OCI-LY1 (cell line): ENCODE measurements around the gene IL12RB1.
A peak's percentile ranks its signal among the peaks of the same experiment; 100 is the strongest.

Experiments
- H2AFZ ChIP-seq: fragments of 200-600 bp; sonication (generic), shearing (Covaris generic); 2 replicates; pipeline ENCODE4 v1.6.0; 2014; ENCODE audit warnings: antibody characterized with exemption, mild to moderate bottlenecking, low read length
- H3F3A ChIP-seq: fragments of 200-600 bp; sonication (generic), shearing (Covaris generic); 2 replicates; pipeline ENCODE4 v1.6.0; 2014; ENCODE audit warnings: mild to moderate bottlenecking, antibody characterized with exemption, low read length, moderate library complexity; ENCODE audit not compliant: insufficient read depth
- H3K27ac ChIP-seq: fragments of 200-600 bp; sonication (generic); 2 replicates; pipeline ENCODE4 v1.5.1; 2014; ENCODE audit warnings: low read length, mixed run types, mild to moderate bottlenecking, low read depth; ENCODE audit not compliant: poor library complexity, severe bottlenecking
- H3K27me3 ChIP-seq: fragments of 200-600 bp; sonication (generic); 2 replicates; pipeline ENCODE4 v1.6.0; 2014; ENCODE audit warnings: antibody characterized with exemption, mild to moderate bottlenecking, low read length, moderate library complexity; ENCODE audit not compliant: insufficient read depth
- H3K36me3 ChIP-seq: fragments of 200-600 bp; sonication (generic); 2 replicates; pipeline ENCODE4 v1.6.1; 2014; ENCODE audit warnings: mild to moderate bottlenecking, antibody characterized with exemption, low read length, moderate library complexity, mixed read lengths; ENCODE audit not compliant: insufficient read depth
- H3K4me1 ChIP-seq: fragments of 200-600 bp; sonication (generic); 2 replicates; pipeline ENCODE4 v1.5.1; 2014; ENCODE audit warnings: mild to moderate bottlenecking, low read length, moderate library complexity; ENCODE audit not compliant: insufficient read depth, severe bottlenecking
- H3K4me2 ChIP-seq: fragments of 200-600 bp; sonication (generic), shearing (Covaris generic); 2 replicates; pipeline ENCODE4 v1.6.1; 2014; ENCODE audit warnings: low read length
- H3K4me3 ChIP-seq: fragments of 200-600 bp; sonication (generic); 2 replicates; pipeline ENCODE4 v1.5.1; 2014; ENCODE audit warnings: low read length, low read depth, mild to moderate bottlenecking, mixed read lengths; ENCODE audit not compliant: poor library complexity, severe bottlenecking
- H3K79me2 ChIP-seq: fragments of 200-600 bp; shearing (Covaris generic); 2 replicates; pipeline ENCODE4 v1.6.1; 2016; ENCODE audit warnings: mixed run types, low read length, mixed read lengths; ENCODE audit not compliant: insufficient read depth
- H3K9ac ChIP-seq: fragments of 200-600 bp; sonication (generic), shearing (Covaris generic); 2 replicates; pipeline ENCODE4 v1.6.1; 2014; ENCODE audit warnings: mild to moderate bottlenecking, low read length, mixed read lengths
- H3K9me2 ChIP-seq: fragments of 200-600 bp; sonication (generic), shearing (Covaris generic); 2 replicates; pipeline ENCODE4 v1.6.1; 2014; ENCODE audit warnings: low read depth, mild to moderate bottlenecking, low read length, mixed read lengths
- H3K9me3 ChIP-seq: fragments of 200-600 bp; shearing (Covaris generic); 2 replicates; pipeline ENCODE4 v1.6.1; 2014; ENCODE audit warnings: low read length, mixed read lengths
- H4K20me1 ChIP-seq: fragments of 200-600 bp; sonication (generic), shearing (Covaris generic); 2 replicates; pipeline ENCODE4 v1.6.0; 2016; ENCODE audit warnings: mild to moderate bottlenecking, low read length; ENCODE audit not compliant: insufficient read depth
- CTCF ChIP-seq: fragments of 200-600 bp; sonication (generic), shearing (Covaris generic); IDR thresholded peaks from 2 replicates; pipeline ENCODE4 v1.5.1; 2017; ENCODE audit warnings: mild to moderate bottlenecking, antibody characterized with exemption, low read length, moderate library complexity, mixed read lengths
- EZH2 ChIP-seq: fragments of 200-600 bp; sonication (generic), shearing (Covaris generic); IDR thresholded peaks from 2 replicates; pipeline ENCODE4 v1.8.0; 2017; ENCODE audit warnings: borderline replicate concordance, mixed run types, mild to moderate bottlenecking, antibody characterized with exemption, low read length, moderate library complexity, mixed read lengths

The IL12RB1 gene

GRCh38 chr19:18086590-18087138 is at the start of gene IL12RB1:
IL12RB1 (minus strand) TSS chr19:18086934; CDS start chr19:18086823, 111 bp downstream.
- peak within 1 kb of the TSS; percentile 63 for H3K4me2 ChIP-seq
- H3K9ac ChIP-seq = peak within 1 kb of the TSS; percentile 41
- peak within 1 kb of the TSS; percentile 47 for H3K4me3 ChIP-seq
- peak within 1 kb of the TSS; percentile 72 for H3K27ac ChIP-seq
- H3K36me3 ChIP-seq = no peaks in the 10 kb centered on the region
- no peaks in the 10 kb centered on the region for H3K27me3 ChIP-seq
- H3K4me1 ChIP-seq = peaks cover 46% of the 10 kb centered on the region
- TF ChIP-seq EZH2 = no peak
- no peak for TF ChIP-seq CTCF
- peak within 1 kb of the TSS; percentile 67; the same call in 1 of the 2 replicates for H2AFZ ChIP-seq
- H3K79me2 ChIP-seq = no peaks in the 10 kb centered on the region
- no peaks in the 10 kb centered on the region for H3K9me3 ChIP-seq
- H3K9me2 ChIP-seq = no peaks in the 10 kb centered on the region
- no peaks in the 10 kb centered on the region for H3F3A ChIP-seq
- H4K20me1 ChIP-seq = no peaks in the 10 kb centered on the region

GRCh38 chr19:18135712-18136584 is 49.2 kb upstream of the IL12RB1 start:
- no peak for TF ChIP-seq EZH2
- no peak for TF ChIP-seq CTCF
- Histone ChIP-seq H3K9me2 (no peaks in the 10 kb centered on the region), H3K27me3 (no peaks in the 10 kb centered on the region), H3K36me3 (peaks cover 70% of the 10 kb centered on the region), H3F3A (no peaks in the 10 kb centered on the region), H3K27ac (no peak overlapping the region), H3K9ac (no peak overlapping the region), H3K9me3 (no peaks in the 10 kb centered on the region), H3K4me3 (no peak overlapping the region), H3K79me2 (no peaks in the 10 kb centered on the region), H2AFZ (no peak overlapping the region), H3K4me2 (no peak overlapping the region), H4K20me1 (no peaks in the 10 kb centered on the region), H3K4me1 (no peaks in the 10 kb centered on the region)

- H3K27me3 ChIP-seq = no peaks in the 10 kb centered on the region
- no peaks in the 10 kb centered on the region for H3K4me1 ChIP-seq
- no peaks in the 10 kb centered on the region for H3K9me2 ChIP-seq
- no peaks in the 10 kb centered on the region for H4K20me1 ChIP-seq
- H3F3A ChIP-seq = no peaks in the 10 kb centered on the region
- no peak overlapping the region for H3K9ac ChIP-seq
- H3K4me2 ChIP-seq = no peak overlapping the region
- H3K27ac ChIP-seq = no peak overlapping the region
- H3K4me3 ChIP-seq = no peak overlapping the region
- peaks cover 73% of the 10 kb centered on the region for H3K36me3 ChIP-seq
- no peak for TF ChIP-seq EZH2
- TF ChIP-seq CTCF = no peak
- no peaks in the 10 kb centered on the region for H3K79me2 ChIP-seq
- no peaks in the 10 kb centered on the region for H3K9me3 ChIP-seq
- H2AFZ ChIP-seq = no peak overlapping the region
Observed at GRCh38 chr19:18131841-18132596, 45.3 kb upstream of the IL12RB1 start.
